ENCODE results near the gene NLGN3. TPM values are rescaled to one million over a fixed set of nuclear protein-coding genes. Genes with fewer than 3 reads are reported as not detected.

The NLGN3 gene
- total RNA-seq, 4 donors from 2014 or later = 1.7 to 3.1 (median 2.8) TPM

GRCh38 chrX:71173440-71173839 lies 28.8 kb downstream of the NLGN3 start:
- no peak for ATAC-seq
- H3K36me3 ChIP-seq = no peaks in the 10 kb centered on the region
- H3K9me3 ChIP-seq = no peaks in the 10 kb centered on the region
- 33 to 64% methylated on average over 1 of the region's 2 CpGs for WGBS, 2 donors (ENCODE audit: low coverage in 1 of 2)
- H3K4me1 ChIP-seq = no peaks in the 10 kb centered on the region
- TF ChIP-seq POLR2A (IDR thresholded peaks at IDR 0.05) (no peak), EP300 (IDR thresholded peaks at IDR 0.05) (no peak), POLR2AphosphoS5 (IDR thresholded peaks at IDR 0.05) (no peak), CTCF (IDR thresholded peaks at IDR 0.05) (no peak)
- H3K27ac ChIP-seq = no peak overlapping the region
- H3K27me3 ChIP-seq = no peaks in the 10 kb centered on the region
- no peak overlapping the region for H3K4me3 ChIP-seq

GRCh38 chrX:71174795-71175194 lies 30.2 kb downstream of the NLGN3 start:
- no peaks in the 10 kb centered on the region for H3K4me1 ChIP-seq
- no peaks in the 10 kb centered on the region for H3K9me3 ChIP-seq
- H3K27ac ChIP-seq = no peak overlapping the region
- no peak for ATAC-seq
- WGBS, 2 donors (ENCODE audit: low coverage in 1 of 2) = 80 to 89% methylated on average over 1 of the region's 1 CpG
- H3K27me3 ChIP-seq = no peaks in the 10 kb centered on the region
- TF ChIP-seq CTCF (IDR thresholded peaks at IDR 0.05) (no peak), POLR2AphosphoS5 (IDR thresholded peaks at IDR 0.05) (no peak), POLR2A (IDR thresholded peaks at IDR 0.05) (no peak), EP300 (IDR thresholded peaks at IDR 0.05) (no peak)
- H3K36me3 ChIP-seq = no peaks in the 10 kb centered on the region
- no peak overlapping the region for H3K4me3 ChIP-seq

GRCh38 chrX:71175531-71175930 lies 30.9 kb downstream of the NLGN3 start:
- Histone ChIP-seq H3K9me3 (no peaks in the 10 kb centered on the region), H3K4me3 (no peak overlapping the region), H3K36me3 (no peaks in the 10 kb centered on the region), H3K27ac (no peak overlapping the region), H3K27me3 (no peaks in the 10 kb centered on the region), H3K4me1 (no peaks in the 10 kb centered on the region)
- no peak for ATAC-seq
- TF ChIP-seq POLR2AphosphoS5 (IDR thresholded peaks at IDR 0.05) (no peak), EP300 (IDR thresholded peaks at IDR 0.05) (no peak), POLR2A (IDR thresholded peaks at IDR 0.05) (no peak), CTCF (IDR thresholded peaks at IDR 0.05) (no peak)
- WGBS, 2 donors (ENCODE audit: low coverage in 1 of 2) = 74 to 88% methylated on average over 5 of the region's 5 CpGs

GRCh38 chrX:71177327-71177726 lies 32.7 kb downstream of the NLGN3 start:
- WGBS, 2 donors (ENCODE audit: low coverage in 1 of 2) = 40 to 70% methylated on average over 1 to 2 of the region's 3 CpGs

More at GRCh38 chrX:71177327-71177726, 32.7 kb downstream of the NLGN3 start:
- Histone ChIP-seq H3K9me3 (no peaks in the 10 kb centered on the region), H3K4me3 (no peak overlapping the region), H3K27me3 (no peaks in the 10 kb centered on the region), H3K4me1 (peaks cover 0 to 6% (median 0%) of the 10 kb centered on the region in 3 donors), H3K27ac (no peak overlapping the region), H3K36me3 (no peaks in the 10 kb centered on the region)
- no peak for TF ChIP-seq EP300 (IDR thresholded peaks at IDR 0.05)
- TF ChIP-seq POLR2AphosphoS5 (IDR thresholded peaks at IDR 0.05) = no peak
- no peak for TF ChIP-seq CTCF (IDR thresholded peaks at IDR 0.05)
- no peak for TF ChIP-seq POLR2A (IDR thresholded peaks at IDR 0.05)
- no peak for ATAC-seq
